Activated T-helper 9 cell treated with anti-CD3 and anti-CD28 coated beads, Interleukin-2, amount 50 U/mL, for 16 hours (primary cell): ENCODE data around the gene SERAC1.

ENCODE experiments used
- DNase-seq: peaks from one replicate; pipeline ENCODE4 v3.0.0-alpha.2; 2020; ENCODE audit warnings: low read depth

Gene SERAC1

DNA sequence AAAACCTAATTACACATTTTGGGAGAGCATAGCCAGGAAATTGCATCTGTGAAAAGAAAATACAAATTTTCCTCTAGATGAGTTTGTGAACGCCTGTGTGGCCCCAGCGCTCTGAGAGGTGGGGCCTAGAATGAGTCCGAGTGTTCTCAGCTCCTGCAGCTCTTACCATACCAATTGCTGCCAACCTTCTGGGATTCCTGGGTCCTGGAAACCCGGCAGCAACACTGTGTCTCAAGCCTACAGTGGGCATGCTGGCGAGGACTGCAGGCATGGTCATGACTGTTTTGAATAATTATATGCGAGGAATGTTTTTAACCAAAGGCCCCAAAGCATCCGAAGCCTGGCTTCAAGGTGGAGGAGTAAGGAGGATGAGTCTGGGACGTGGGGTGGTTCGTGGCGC is 90.4 kb downstream of the SERAC1 start:
- DNase-seq, result no peak

DNA sequence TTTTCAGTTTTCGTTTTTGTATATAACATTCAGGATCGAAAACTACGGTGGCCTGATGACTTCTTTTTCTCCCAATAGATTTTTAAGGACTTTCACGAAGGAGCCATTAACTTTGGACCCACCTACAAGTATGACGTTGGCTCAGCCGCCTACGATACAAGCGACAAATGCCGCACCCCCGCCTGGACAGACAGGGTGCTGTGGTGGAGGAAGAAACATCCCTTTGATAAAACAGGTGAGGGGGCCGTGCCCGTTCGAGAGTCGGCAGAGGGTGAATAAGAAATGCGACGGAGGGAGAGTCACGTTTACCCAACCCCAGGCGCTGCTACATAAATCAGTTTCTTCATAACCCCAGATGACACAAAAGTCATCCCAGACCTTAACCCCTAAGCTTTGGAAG is 91.5 kb downstream of the SERAC1 start:
- DNase-seq, result no peak

DNA sequence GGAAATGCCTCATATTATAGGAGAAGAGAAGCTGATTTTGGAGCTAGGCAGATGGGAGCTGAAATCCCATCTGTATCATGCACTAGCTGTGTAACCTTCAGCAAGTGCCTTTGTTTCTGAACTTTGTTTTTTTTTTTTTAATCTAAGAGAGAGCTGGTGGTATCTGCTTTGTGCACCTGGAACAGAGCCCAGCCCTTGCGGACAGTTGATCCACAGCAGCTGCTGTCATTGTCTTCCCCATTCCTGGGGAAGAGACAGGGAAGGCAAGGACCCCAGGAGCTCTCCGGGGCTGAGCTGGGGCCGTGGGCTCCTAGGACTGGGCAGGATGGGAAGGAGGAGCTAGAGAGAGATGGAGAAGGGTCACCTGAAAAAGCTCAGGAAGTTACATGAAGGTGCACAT is 94.3 kb downstream of the SERAC1 start:
- DNase-seq, result no peak

DNA sequence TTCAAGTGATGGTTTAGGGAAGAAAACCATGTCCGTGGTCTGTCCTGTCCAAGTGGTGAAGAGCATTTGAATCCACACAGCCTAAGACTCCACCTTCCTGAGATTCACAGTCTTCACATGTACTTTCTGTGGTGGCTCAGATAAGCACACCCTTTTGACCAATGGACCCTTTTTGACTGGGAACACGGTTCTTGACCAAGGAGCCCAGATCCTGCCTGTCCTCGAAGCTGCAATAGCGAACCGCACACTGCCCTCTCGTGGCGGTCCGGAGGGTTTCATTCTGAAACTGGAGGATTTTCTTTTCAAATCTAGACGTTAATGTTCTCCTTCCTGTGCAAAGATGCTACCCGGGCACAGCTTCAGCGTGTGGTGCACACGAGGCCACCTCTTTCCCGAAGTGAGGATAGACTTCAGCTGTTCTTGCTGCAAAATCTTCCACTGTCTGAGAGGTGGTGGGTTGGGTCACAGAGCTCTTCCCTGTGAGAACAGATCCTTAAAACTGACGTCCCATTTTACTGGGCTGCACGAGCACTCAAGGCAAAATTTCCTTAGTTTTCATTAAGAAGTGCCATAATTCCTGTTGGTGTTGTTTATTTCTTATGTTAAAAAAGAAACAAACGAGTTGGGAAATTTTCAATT is 95.9 kb downstream of the SERAC1 start:
- peak; percentile 43 for DNase-seq

DNA sequence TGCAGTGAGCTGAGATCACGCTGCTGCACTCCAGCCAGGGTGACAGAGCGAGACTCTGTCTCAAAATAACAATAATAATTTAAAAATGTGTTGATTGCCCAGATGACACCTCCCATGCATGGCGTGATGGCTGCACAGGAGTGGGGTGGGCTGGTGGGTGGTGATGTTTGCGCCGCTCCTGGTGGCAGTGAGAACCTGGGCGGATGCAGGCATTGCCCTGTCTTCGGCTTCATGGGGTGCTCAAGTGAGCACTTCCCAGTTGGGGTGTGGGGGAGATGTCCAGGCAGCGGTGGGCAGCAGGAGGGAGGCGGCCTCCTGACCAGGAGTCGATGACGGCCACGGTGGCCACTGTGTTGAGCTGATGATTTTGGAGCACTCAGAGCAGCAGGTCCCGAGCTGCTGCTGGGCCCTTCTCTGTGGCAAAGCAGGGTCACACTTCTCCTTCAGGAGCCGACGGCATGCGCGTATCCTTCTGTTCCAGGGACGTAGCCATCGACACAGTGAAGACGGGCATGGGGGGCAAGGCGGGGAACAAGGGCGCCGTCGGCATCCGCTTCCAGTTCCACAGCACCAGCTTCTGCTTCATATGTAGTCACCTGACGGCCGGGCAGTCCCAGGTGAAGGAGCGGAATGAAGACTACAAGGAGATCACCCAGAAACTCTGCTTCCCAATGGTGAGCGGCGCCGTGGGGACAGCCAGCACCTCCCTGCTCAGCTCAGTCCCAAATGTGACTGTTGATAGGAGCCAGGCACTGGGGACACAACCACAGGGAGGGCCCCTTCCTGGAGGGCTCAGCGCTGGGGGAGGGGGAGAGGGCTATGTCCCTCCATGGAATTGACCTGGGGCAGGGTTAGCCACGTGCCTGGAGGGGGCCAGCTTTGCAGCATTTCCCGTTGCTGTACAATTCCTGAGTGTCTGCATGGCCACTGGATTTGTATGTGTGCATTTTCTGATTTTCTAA is 96.7 kb downstream of the SERAC1 start:
- no peak for DNase-seq

DNA sequence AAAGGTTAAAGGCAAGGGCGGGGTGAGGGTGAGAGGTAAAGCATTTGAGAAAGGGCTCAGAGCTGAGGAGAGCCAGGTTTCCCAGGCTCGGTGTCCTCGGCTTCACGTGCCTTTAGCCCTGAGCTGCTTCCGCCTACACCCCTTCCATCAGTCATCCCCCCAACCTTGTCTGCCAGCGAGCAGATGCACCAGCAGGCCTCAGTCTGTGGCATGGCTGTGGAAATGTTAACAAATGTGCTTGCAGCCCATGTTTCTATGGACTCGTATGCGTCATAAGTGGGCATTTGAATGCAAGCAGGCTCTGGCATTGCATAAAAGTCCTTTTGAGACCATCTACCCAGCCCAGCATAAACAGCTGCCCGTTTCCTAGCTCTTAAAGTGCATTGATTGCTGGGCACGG is 97.5 kb downstream of the SERAC1 start:
- DNase-seq, result no peak

DNA sequence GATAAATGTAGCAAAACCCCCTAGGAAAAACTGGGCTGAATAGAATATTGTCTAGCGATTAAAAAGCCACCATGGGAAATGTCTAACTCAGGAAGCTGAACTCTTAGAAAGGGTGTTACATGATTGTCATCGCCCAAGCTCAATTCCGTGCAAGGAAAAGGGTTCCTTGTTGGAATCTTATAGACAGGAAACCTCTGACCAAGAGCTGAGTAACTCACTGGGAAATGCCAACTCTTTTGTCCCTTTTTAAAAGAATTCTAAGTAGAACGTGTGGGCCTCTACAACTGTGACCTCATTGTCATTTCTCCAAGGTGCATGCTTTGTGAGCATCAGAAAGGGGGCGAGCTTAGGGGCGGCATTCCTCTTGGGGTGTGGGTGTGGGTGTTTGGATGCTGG is 98.3 kb downstream of the SERAC1 start:
- no peak for DNase-seq

DNA sequence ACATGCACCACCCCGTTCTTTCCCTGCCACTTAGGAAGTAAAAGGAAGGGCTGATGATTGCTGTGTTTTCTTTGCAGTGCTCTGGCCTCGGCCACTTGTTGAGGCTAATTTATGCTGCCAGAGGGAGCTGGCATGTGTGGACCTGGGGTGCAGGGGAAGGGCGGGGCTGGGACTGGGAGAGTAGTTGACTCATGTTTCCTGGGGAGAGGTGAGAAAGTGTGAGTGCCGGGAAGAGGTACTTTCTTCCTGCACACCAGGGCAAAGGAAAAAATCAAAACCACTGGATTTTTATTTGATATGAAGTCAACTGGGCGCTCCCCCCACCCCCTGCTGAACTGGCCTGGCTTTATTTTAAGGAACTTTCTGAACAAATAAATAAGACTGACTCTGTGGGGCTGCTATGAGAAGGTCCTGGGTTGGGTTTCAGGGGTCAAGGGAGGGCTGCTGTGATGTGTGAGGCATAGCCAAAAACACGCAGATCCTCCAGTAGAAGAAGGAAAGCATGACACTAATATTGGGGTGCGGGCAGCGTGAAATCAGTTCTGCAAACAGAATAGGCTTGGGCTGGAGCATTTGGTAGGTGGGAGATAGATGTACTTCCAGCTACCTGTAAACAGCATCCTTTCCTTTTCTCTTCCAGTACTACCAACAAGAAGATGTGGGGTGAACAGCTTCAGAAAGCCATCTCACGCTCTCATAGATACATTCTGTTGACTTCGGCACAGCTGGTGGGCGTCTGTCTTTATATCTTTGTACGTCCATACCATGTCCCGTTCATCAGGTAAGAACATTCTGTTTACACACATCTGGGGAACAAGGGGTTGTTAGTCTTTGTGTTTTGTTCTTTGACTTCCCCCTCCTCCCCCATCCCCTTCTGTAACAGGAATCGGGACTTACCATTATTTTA is 98.9 kb downstream of the SERAC1 start:
- DNase-seq, result no peak

DNA sequence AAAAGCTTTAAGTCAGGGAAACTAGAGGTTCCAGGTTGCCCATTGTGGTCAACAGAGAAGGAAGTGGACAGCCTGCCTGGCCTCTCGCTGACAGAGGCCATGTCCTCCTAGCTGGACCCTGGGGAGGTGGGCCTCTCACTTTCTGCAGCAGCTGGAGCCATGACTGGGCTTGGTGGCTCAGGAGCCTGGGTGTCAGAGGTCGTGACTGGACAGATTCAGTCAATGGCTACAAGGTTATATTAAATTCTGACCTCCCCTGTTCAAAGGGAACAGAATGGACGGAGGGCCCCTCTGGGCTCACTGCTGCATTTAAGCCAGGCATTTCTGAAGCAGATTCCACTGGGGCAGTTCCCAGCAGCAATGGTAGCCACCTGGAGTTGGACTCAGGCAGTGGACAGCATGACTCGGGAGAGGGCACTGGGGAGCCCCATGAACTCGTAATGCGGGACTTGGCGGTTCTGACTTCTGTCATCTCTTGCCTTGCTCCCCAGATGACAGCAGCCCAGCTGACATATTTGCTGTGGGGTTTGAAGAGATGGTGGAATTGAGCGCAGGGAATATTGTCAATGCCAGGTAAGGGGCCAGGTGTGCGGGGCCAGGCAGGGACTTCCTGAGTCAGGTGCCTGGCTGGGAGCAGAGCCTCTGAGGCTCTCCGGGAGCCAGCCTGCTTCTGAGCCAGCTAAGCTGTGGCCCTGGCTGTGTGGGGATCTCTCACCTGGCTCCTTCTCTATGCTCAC is 99.7 kb downstream of the SERAC1 start:
- no peak for DNase-seq

DNA sequence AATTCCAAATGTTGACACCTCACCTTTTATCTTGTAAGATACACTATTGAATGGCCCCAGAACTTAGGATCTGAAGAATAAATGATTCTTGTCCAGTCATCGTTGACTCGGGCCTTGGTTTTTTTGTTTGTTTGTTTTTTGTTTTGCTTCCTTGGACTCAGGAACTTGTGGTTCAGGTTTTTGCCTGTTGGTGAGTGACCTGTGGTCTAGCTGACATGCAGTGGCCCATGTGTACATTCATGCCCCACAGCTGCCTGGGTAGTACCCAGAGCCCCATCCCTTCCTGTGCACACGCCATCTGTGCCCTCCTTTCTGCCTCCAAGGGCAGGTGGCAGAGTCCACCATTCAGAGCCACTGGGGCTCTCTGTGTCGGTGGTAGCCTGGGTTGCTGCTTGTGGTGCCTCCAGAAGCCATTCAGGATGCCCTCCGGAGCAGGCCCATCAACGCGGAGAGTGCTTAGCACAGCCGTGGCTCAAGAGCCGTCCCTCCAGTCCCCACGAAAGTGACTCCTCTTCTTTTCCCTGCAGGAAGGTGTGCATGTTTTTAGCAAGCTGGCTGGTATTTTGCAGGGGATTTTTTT is 100.5 kb downstream of the SERAC1 start:
- DNase-seq, result no peak

DNA sequence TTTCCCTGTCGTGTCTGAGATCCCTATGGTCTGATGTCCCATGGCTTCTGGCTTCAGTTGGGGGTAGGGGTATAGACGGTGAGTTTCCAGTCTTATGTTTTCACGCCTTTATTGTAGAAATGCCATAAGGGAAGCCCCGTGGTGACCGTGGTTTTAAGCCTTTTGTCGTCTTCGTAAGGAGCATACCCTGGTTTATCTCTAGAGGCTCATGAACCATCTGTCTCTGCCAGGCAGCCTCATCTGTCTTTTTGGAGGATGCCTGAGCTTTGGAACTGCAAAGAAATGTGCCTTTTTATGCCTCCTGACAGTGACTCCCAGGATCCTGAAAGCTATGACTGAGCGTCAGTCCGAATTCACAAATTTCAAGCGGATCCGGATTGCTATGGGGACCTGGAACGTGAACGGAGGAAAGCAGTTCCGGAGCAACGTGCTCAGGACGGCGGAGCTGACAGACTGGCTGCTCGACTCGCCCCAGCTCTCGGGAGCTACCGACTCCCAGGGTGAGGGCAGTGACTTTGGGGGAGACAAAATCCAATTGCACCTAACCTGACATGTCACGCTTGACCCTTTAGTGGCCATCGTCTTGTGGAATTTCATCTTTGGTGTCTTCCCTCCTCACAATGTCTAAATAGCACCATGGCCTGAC is 101.8 kb downstream of the SERAC1 start:
- no peak for DNase-seq

DNA sequence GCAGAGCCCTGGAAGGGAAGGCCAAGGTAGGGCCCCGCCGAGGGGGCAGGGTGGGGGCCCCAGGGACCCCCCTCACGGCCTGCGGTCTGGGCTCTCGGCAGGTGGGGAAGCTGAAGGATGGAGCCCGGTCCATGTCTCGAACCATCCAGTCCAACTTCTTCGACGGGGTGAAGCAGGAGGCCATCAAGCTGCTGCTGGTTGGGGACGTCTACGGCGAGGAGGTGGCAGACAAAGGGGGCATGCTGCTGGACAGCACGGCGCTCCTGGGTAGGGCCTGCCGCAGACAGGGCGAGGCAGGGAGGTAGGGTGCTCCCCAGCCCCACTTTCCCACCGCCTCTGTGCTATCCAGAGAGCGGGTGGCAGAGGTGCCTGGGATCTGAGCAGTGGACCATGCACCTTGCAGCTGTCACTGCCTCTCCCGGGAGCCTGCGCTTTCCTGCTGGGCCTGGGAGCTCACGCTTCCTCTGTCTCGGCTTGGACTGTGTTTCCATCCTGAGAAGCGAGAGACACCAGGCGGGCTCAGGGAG is 103.3 kb downstream of the SERAC1 start:
- DNase-seq, result no peak

DNA sequence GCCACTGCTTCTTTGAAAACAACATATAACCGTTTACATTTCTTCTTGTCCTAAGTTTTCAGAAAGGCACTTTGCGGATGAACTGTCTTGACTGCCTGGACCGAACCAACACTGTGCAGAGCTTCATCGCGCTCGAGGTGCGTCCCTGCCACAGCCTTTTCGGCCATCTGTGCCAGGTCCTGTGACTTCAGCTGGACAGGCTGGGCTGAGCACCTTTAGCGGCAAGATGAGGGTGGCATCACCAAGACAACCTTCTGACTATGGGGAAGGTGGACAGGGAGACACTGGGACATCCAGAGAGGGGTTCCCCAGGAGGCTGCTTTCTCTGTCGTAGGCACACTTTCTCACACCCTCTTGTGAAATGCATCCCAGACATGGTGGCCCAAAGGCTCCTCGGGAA is 104.3 kb downstream of the SERAC1 start:
- no peak for DNase-seq

DNA sequence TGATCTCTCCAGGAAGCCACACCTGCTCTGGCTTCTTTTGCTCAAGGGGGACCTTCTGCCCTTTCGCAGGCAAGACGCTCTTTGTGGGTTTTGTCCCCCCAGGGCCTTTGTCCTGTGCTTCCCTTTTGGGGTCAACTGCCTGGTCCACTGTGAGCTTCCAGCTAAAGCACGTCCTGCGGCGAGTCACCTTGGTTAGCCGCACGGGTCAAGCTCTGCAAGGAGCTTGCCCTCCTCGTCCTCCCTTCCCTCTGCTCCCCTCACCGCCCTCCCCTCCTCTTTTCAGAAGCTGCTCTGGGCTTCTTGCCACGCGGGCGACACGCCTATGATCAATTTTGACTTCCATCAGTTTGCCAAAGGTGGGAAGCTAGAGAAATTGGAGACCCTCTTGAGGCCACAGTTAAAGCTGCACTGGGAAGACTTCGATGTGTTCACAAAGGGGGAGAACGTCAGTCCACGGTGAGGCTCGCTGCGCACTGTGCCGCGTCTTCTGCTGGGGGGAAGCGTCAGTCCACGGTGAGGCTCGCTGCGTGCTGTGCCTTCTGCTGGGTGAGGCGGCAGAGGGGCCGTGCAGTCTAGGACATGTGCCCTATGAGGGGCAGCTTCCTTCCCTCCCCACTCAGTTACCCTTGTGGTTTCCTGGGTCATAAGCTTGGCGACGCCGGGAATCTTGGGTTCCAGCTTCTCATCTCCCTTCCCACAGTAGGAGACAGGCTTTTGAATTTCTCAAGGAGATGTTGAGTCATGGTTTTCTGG is 106.2 kb downstream of the SERAC1 start:
- no peak for DNase-seq

DNA sequence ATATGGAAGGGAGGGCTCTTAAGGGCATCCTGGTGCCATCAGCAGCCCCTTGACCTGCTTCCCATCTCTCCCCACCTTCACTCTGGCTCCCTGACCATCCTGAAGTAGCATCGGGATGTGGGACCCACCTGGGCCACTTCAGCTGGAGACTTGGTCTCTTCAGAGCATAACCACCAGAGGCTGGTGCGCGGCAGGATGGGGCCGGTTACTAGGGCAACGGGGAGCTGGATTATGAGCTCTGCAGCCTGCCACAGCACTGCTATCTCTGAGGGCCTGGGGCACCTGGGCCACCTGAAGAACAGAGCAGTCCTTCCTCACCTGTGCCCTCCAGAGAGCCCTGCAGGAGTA is 106.7 kb downstream of the SERAC1 start:
- DNase-seq, result no peak

DNA sequence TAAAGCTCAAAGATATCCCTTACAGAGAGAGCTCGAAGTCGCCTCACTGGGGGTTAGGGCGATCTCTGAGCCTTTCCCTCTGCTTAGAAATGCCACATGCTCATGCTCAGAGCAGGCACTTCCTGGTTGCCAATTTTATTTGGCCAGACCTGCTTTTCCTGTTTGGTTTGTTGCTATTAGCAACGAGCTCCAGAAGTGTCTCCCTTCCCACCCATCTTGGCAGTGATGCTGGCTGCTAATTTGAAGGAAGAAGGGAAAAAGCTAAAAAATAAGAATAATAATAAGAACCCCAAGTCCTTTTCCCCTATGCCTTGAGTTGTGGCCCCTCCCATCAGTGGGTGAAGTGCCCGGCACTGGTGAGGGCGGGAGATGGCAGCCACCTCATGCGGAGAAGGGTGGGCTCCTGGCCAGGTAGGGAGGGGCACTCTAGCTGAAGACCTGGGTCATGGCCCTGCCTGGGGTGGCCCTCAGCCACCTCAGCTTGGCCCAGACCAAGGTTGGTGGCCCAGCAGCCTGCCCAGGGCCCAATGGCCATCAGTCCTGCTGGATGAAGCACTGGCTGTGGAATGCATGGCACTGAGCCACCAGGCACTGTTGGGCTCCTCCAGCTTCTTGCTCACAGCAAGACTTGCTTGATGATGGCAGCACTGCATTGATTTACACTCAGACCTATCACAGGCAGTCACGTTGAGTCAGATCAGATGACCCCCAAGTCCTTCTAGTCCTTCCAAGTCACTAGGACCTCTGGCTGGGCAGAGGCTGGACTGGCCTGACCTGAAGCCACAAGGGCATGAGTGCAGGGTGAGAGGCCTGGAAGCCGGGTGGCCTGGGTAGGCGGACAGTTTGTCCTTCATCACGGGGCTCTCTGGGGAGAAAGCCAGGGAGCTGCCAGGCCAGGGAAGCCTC is 107.4 kb downstream of the SERAC1 start:
- no peak for DNase-seq
